ENCODE data around the gene ZBTB44. TPM values are rescaled to one million over a fixed set of nuclear protein-coding genes. Genes with fewer than 3 reads are reported as not detected.

The ZBTB44 gene
- total RNA-seq, 1 donor from 2014 or later, result 48.3 TPM

DNA sequence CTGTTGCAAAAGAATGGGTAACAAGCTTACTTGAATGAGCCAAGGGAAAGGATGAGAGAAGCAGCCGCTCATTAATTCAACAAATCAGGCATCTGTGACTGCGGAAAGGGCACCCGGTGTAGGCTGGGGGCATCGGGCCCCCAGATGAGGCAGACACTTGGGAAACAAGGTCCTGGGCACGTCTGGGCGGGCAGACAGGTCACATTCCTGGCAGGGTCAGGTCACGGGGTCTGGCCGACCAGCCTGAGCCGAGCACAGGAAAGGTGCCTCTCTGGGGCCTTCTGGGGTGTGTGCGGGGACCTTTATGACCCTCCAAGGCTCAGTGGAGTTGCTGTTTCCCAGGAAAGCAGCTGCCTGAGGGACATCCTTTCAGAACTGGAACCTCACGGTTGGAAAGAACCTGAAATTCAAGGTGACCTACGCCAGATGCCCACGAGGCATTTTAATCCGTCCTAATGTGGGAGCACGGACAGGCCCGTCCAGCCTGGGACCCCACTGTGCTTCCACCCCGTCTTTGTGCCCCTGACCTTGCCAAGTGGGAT is 98.1 kb downstream of the ZBTB44 start:
- intact Hi-C loops (cut with micrococcal nuclease), result no loop called here

DNA sequence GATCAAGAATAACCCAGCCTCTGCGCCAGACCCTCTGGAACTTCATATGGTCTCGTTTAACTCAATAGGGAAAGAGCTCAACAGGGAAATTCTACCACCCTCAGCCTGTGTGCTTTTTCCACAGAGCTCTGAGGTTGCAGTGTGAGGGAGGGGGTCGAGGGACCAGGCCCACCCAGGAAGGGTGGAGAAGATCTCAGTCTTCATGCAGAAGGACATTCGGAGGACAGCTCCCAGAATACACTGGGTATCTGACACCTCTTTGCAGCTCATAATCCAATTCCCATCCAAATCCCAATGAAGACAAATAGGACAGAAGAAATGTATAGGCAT is 98.5 kb downstream of the ZBTB44 start:
- intact Hi-C loops (cut with micrococcal nuclease), result no loop called here

GRCh38 chr11:130215531-130216220 is 99.0 kb downstream of the ZBTB44 start:
- intact Hi-C loops (cut with micrococcal nuclease), result no loop called here

- intact Hi-C loops (cut with micrococcal nuclease), result loop anchor here (5.0 kb wide), 1 partner anchor 428 kb away; no protein-coding TSS in a partner anchor
These were observed 99.7 kb downstream of the ZBTB44 start for GRCh38 chr11:130214861-130215530.

- intact Hi-C loops (cut with micrococcal nuclease), result loop anchor here (1.0 to 5.0 kb wide), 9 partner anchors 29 to 680 kb away; no protein-coding TSS in a partner anchor
These were observed 100.8 kb downstream of the ZBTB44 start for GRCh38 chr11:130213979-130214281.

GRCh38 chr11:130213143-130213978 is 101.4 kb downstream of the ZBTB44 start:
- intact Hi-C loops (cut with micrococcal nuclease), result loop anchor here (1.0 to 5.0 kb wide), 9 partner anchors 30 to 681 kb away; no protein-coding TSS in a partner anchor

- intact Hi-C loops (cut with micrococcal nuclease), result loop anchor here (5.0 kb wide), 1 partner anchor 425 kb away; no protein-coding TSS in a partner anchor
These were observed 102.2 kb downstream of the ZBTB44 start for GRCh38 chr11:130212431-130212961.

- intact Hi-C loops (cut with micrococcal nuclease), result loop anchor here (5.0 kb wide), 1 partner anchor 425 kb away; no protein-coding TSS in a partner anchor
These were observed 102.8 kb downstream of the ZBTB44 start for GRCh38 chr11:130211781-130212401.

DNA sequence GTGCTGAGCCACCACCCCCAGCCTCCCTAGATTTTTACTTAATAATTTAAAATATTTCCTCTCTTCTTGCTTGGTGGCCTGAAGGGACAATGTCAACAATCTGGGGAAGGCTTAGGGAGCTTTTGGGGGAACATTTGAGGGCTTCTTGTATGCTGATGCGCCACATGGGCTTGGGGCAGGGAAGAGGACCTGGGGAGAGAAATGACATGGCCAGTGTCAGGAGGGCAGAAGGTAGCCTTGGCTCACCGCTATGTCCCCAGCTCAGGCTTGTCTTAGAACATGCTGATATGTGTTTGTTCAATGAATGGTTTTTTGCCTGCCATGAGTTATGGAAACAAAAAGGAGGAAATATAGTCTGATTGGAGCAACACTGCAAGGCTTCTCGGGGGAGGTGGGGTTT is 103.6 kb downstream of the ZBTB44 start:
- intact Hi-C loops (cut with micrococcal nuclease), result loop anchor here (5.0 kb wide), 1 partner anchor 424 kb away; no protein-coding TSS in a partner anchor

GRCh38 chr11:130209954-130210854 is 104.5 kb downstream of the ZBTB44 start:
- intact Hi-C loops (cut with micrococcal nuclease), result loop anchor here (5.0 kb wide), 1 partner anchor 423 kb away; no protein-coding TSS in a partner anchor

DNA sequence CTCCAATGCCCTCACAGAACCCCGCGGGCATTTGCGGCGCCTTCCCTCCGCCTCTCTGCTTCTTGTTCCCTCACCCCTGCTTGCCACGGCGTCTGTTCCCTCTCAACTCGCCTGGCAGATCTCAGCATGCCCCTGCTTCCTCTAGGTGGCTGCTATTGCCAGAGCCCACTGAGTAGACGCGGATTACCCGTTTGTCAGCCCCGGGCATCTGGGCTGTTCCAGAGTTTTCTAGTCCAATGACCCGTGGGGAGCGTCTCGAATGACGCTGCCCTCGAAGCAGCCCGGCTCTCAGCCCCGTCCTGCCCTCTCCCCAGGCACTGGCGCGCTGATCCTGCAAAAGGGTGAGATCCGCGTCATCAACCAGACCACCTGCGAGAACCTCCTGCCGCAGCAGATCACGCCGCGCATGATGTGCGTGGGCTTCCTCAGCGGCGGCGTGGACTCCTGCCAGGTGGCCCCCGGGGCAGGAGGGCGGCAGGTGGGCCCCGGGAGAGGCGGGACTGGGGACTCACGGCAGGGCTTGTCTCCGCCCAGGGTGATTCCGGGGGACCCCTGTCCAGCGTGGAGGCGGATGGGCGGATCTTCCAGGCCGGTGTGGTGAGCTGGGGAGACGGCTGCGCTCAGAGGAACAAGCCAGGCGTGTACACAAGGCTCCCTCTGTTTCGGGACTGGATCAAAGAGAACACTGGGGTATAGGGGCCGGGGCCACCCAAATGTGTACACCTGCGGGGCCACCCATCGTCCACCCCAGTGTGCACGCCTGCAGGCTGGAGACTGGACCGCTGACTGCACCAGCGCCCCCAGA is 105.4 kb downstream of the ZBTB44 start:
- intact Hi-C loops (cut with micrococcal nuclease), result no loop called here

DNA sequence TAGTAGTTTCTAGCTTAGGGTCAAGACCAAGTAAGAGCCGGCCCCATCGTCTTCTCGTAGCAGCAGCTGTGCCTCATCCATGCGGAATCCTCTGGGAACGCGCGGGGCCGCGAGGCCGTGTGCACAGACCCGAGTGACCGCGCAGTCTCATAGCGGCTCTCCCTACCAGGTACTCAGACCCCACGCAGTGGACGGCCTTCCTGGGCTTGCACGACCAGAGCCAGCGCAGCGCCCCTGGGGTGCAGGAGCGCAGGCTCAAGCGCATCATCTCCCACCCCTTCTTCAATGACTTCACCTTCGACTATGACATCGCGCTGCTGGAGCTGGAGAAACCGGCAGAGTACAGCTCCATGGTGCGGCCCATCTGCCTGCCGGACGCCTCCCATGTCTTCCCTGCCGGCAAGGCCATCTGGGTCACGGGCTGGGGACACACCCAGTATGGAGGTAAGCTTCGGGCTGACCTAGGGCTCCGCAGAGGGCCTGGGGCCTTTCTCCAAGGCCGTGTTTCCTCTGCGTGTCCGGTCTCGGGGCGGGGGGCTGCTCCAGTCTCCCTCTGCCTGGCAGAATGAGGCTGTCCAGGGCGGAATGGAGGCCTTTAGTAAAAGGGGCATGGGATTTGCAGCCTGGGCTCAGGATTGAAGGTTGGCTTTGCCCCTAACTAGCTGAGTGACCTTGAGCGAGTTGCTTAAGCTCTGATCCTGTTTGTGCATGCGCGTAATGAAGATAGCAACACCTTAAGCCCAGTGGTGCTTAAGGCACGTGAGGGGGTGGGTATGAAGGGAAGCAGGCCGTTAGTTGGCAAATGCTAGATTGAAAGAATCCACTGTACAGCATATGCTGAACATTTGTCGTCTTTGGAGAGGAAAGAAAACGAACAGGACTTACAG is 106.2 kb downstream of the ZBTB44 start:
- intact Hi-C loops (cut with micrococcal nuclease), result no loop called here

DNA sequence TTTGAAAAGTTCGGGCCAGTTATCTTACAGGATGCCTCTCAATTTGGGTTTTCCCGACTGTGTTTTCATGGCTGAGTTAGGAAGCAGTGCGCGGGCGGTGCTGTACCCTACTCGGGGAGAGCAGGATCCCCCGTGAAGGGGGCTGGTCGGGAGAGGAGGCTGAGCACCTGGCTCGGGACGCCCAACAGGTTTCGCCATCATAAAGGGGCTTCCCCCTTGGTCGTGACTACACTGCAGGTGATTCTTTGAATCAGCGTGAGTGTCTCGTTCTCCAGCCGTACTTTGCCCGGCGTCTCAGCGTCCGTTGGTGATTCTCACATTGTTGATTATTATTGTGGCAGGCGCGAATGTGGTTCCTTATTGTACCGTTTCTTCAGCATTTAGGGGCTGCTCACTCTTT is 108.6 kb downstream of the ZBTB44 start:
- intact Hi-C loops (cut with micrococcal nuclease), result no loop called here

DNA sequence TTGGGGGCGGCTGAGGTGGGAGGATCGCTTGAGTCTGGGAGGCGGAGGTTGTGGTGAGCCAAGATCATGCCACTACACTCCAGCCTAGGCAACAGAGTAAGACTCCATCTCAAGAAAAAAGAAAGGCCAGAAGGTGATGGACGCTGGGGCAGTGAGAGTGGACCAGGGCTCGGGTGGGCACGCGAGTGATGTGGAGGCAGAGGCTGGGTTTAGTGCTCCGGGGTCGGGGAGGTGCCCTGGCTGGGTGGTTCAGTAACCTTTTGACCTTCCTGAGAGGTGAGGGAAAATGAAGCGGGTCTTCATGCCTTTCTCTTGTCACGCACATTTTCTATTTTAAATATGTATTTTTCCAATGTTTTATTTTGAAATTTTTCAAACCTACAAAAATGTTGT is 110.0 kb downstream of the ZBTB44 start:
- intact Hi-C loops (cut with micrococcal nuclease), result no loop called here

DNA sequence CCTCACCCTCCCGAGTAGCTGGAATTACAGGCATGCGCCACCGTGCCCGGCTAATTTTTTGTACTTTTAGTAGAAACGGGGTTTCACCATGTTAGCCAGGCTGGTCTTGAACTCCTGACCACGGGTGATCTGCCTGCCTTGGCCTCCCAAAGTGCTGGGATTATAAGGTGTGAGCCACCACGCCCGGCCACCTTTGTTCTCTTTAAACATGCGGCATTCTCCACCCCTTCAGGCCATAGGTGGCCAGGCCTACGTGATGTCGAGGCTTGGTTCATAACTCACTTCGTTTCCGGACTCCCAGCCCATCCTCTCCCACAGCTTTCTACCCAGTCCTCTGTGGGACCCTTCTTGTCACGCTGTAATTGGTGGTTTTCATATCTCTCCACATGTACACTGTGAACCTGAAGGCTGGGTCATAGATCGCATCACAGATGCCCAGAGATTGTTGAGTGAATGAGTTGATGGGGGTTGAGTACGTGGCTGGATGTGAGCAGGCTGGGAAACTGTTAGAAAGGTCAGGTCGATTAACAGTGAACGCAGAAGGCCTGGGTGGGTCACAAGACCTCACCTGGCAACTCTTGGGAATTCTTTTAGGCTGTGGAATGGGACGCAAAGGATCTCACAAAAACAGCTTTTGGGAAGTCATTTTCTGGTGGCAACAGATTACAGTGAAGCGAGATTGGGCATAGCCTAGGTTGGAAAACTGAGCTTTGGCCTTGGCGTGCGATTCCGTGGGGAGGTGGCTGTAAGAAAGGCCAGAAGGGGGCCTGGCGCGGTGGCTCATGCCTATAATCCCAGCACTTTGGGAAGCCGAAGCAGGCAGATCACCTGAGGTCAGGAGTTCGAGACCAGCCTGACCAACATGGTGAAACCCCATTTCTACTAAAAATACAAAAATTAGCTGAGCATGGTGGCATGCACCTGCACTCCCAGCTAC is 110.7 kb downstream of the ZBTB44 start:
- intact Hi-C loops (cut with micrococcal nuclease), result no loop called here

- intact Hi-C loops (cut with micrococcal nuclease), result no loop called here
These were observed 111.7 kb downstream of the ZBTB44 start for GRCh38 chr11:130202818-130203689.

Measured in T-helper 1 cell treated with Interleukin-12 subunit alpha and Interleukin-12 subunit beta and Interleukin-4 antibody, amounts not matched to agents 30 ng/mL and 1 ng/mL, for 36 hours (primary cell).